HG03354 (cell line): ENCODE measurements around the gene B4GALT1.
A peak's percentile ranks its signal among the peaks of the same experiment; 100 is the strongest.

Source experiments
- ATAC-seq: cut with Tn5 transposase; IDR thresholded peaks from one replicate; pipeline ENCODE4 v1.9.1; 2021; ENCODE audit warnings: mild to moderate bottlenecking; ENCODE audit not compliant: unreplicated experiment, poor library complexity, severe bottlenecking

B4GALT1 gene

DNA sequence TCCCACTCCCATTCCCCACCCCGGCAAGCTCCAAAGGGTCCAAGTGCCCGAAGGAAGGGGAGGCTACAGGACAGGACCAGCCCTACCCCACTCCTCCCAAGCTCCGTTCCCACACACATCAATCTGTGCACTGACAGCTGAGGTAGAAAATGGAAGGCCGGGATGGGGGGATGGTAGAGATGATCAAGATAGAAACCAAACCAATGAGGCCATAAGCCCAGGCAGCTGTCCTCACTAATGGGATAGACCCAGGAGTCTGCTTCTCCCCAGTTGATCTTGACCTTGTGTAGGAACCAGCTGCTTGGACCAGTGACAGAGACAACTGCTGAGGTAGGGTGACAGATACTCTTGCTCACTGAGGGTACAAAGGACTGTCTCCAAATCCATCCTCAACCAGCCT is 38.6 kb downstream of the B4GALT1 start:
- no peak for ATAC-seq

DNA sequence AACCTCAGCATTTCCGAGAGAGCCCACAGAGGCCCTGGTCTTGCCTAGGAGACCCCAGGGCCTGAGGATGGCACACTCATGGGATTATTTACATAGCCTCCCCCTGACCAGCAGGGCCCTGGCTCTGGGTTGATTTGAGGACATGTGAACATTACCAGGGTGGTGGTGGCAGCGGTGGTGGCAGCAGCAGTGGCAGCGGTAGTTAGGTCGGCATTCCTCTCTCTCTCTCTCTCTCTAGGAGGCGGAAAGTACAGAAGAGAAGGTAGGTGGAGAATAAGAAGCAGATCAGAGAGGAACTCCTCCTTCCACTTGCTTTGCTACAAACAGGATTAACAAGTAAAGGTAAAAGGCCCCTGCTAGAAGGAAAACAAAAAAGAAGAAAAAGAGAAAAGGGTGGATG is 39.3 kb downstream of the B4GALT1 start:
- no peak for ATAC-seq

DNA sequence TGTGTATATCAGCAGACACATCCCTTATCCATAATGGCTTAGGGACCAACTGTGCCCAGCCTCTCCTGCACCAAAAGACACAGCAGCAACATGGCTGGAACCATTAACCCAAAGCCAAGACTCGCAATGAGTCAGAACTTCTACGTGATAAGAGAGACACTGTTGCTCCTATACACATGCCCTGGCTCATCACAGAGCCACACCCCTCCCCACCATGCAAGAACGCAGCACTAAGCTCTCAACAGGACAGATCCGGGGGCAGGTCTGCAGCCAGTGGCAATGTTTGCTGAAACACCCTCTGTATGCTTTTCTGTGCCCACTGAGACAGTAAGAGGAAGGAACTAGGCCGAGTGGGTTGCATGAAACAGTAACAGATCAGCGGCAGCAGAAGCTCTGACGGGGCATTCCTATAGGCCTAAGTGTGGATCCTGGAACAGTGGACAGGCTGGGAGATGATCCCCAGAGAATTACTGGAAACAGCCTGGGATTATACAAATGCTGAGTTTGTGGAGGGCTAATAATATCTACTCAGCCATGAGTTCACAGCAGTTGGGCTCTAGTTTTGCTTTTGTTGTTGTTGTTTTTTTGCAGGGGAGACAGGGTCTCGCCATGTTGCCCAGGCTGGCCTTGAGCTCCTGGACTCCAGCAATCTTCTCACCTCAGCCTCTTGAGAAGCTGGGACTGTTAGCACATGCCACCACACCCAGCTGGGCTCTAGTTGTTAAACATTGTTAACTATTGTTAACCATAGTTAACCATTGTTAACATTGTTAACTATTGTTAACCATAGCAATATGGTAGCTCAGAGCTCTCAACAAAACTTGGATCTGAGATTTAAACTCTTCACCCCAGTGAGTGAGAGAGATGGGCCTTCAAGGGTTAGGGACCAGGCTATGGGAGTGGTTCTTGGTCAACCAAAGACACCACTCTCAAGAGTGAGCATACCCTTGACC is 41.0 kb downstream of the B4GALT1 start:
- peak; percentile 74 for ATAC-seq

DNA sequence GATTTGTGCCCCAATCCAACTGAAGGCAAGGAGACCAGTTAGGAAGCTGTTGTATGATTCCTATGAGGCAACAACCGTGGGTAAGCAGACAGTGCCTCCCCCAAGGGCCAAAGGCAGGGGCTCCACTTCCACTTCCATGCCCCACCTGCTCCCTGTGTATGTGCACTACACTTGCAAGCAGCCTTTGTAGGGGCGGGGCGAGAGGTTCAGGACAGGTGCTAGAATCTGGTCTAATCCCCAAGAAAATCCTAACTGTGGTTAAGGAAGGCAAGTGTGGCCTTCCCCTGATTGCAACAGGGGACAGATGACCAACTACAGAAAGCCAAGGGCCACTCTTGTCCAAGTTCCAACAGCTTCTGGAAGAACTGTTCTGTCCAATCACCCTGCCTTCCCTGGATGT is 41.7 kb downstream of the B4GALT1 start:
- ATAC-seq: no peak

DNA sequence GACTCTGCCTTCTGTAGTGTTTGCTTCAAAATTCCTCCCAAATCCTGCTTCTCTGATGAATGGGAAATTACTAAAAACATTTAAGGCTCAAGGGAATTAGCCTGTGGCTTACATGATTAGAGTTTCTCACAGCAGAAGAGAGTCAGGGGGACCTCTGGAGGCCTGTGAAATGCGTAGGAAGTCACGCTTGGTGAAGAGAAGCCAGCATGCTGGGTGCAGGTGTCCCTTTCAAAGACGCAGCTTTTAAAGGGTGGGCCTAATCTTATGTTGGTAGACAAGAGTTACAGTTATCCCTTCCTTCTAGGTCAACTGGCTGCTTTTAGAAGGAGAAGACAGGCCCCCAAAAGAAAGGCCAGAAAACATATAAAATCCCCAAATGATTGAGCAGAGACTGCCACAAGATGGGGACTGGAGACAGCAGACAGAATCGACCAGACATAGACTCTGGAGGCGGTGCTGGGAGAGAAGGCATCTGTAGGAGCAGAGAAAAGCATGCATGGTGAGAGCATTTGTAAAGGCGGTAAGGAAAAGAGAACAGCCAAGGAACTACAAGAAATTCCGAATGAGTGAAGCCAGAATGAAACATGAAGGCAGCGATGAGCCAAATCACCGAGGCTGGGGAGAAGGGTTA is 42.3 kb downstream of the B4GALT1 start:
- peak; percentile 54 for ATAC-seq

DNA sequence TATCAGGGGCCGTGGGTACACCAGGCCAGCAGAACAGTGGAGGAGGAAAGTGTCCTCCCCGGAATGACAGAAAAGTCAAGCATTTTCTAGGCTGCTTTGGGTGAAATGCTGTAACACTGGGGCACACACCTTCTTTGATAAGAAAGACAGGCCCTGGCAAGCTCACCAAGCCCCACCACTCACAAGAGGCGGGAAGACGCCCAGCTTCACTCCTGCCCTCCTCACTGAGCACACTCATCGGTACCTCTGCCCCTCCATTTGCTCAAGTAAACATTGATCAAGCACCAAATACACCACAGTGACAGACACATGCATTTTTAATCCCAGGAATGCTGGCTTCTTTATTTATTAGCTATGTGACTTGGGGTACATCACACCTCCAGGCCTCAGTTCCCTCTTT is 43.1 kb downstream of the B4GALT1 start:
- ATAC-seq: no peak

DNA sequence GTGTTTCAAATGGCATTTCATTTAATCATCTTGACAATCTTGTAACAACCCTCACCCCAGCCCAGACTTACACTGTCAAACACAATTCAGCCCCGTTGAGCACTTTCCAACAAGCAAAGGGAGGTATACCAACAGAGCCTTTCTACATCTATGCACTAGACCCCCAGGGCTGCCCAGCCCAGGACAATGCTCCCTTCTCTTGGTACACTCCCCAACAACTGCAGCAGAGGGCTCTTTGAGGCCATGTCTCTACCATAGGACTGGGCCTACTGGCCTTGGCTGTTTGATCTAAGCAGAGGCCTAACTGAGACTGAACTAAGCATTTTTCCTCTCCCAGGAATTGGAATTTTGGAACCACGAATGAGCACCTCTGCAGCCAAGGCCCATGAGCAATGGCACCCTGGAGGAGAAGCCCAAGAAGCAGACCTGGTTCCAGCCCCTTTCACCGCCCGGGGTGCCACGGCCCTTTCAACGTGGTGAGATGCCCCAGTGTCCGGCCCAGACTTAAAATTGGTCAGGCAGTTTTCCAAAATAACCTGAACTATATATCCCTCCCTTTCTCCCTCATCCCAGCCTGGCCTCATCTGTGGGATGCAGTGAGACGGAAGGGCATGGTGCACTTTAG is 43.6 kb downstream of the B4GALT1 start:
- ATAC-seq: no peak

DNA sequence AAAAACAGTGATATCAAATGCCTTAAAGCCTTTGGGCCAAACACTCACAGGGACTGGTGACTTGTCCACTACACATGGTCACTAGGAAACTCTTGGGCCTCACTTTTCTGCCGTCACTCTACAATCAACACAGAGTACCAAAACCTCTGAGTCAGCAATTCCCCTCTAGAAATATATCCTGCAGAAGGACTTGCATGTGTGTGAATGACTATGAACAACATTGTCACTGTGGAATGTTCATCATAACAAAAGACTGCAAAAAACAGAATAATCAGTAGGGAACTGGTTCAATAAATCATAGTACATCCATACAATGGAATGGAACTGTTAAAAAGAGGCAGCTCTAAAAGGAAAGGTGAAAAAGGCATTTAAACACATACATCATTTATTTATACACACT is 46.5 kb downstream of the B4GALT1 start:
- ATAC-seq: no peak

DNA sequence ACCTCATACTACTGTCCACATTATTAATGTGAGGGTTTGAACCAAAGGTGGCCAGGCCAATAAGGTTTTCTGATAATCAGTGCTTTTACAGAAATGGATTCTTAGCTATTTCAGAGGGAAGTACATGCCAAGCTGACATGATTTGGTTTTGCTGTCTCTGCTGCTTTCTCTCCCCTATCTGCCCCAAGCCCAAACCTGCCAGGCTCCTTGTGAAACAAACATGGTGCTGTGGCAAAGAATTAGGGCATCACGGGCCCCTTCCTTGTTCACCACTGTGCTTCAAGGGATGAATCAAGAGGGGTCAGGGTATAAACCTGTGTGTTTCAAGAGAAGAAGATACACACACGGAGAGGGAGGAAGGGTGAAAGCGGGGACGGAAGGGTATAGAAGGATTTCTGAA is 49.3 kb downstream of the B4GALT1 start:
- ATAC-seq: no peak

DNA sequence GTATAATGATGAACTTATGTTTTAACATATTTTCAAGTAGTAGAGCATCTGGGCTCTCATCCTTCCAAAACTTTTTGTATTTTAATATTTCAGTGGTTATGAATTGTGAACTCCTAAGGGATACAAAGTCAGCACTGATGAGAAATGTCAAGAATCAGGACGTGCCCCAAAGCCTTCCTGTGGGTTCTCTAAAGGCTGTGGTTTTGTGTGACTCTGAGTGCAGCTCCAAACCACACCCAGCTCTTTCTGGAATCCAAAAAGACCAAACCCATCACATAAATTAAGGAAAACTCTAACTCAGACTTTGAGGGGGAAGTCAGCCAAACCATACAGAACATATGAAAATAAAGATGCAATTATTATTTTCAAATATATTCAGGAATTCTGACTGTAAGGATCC is 49.8 kb downstream of the B4GALT1 start:
- no peak for ATAC-seq

DNA sequence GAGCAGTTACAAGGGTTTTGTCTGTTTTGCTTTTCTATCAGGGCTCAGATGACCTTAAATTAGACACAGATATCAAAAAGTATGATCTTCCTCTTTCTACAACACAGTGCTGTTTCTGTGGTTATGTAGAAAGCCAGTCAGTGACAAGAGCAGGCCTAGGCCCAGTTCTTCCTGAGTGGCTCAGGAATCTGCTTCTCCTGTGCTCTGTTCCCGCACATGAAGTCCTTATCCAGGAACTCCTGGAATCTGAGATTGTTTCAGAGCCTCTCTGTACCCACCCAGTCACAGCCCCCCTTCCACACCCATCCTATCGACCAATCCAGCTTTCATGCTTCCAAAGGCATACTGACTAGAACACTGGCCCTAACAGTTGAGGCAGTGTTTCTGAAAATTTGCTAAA is 50.3 kb downstream of the B4GALT1 start:
- peak; percentile 62 for ATAC-seq

DNA sequence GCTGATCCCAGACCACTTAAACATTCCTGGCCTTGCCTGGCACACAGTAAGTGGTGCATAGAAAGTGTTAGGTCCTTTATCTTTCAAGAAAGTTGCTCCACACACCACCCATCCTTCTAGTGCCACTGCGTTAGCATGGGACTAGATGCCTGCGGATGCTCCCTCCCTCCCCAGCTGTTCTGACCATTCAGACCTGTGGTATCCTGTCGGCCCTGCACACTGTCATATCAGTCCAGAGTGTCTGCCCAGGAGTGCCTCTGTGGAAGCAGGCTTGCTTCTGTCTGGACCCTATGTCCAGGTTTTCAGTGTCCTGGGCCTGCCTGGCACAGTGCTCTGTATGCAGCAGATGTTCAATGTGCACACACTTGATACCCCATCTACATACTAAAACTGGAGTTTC is 52.4 kb downstream of the B4GALT1 start:
- ATAC-seq: no peak

DNA sequence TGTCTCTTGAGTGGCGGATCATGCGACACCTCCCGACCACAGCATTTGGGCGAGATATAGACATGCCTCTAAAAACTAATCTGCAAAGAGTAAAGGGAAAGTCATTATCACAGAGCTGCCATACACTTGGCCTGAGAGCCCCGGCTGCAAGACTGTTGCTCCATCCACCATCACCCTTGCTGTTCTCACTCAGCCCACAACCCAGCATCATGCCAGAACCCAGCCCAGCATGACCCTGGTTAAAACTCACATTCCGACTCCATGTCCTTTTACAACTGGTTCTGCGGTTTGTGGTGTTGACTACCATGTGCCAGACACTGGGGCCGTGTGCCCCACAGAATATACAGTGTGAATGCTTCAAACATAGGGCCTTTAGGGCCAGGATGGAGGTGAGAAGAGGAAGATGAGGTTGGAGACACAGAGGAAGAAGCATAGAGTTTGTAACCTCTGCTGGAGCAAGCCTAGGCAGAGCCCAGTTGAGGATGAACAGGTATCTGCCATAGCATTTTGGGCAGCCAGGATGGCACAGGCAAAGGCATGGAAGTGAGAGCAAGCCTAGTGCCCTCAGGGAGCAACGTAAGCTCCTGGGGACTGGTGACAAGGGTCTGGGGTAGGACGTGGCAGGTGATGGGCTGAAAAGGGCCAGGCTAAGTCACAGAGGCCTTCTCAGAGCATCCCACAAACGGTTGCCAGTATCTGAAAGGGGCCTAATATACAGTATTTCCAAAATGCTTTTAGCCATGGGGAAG is 53.2 kb downstream of the B4GALT1 start:
- ATAC-seq: no peak

DNA sequence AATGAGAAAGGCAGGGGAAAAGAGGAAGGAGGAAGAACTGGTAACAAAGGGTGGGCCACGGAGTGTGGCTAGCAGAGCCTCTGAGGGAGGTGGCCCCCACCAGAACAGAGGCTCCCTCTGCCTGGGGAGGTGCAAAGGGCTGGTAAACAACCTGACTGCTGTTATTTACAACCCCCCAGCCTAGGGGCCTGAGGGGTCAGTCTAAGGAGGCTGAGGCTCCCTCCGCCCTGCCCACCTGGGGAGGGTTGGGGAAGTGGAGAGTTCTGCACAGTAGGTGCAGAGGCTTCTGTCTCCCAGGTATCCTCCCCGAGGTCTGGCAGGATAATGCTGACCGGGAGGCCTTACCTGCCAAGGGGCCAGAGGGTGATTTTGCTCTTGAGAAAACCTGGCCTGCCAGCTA is 55.0 kb downstream of the B4GALT1 start:
- no peak for ATAC-seq

DNA sequence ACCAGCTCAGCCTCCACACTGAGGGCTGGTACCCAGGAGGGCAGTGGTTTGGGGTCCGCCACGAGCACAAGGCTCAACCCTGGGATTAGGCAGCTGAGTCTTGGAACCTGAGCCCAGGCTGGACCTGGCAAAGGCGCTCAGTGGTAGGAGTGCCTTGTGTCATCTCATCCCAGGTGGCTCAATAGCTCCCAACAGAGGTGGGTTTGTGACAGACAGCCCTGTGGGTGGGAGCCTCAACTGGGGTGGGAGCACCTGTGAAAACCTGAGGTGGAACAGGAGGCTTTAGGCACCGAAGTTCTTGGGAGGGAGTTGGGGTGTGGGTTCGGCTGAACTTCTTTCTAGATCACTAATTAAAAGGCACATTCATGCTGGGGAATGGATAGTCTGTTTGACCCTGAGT is 55.5 kb downstream of the B4GALT1 start:
- ATAC-seq: no peak

DNA sequence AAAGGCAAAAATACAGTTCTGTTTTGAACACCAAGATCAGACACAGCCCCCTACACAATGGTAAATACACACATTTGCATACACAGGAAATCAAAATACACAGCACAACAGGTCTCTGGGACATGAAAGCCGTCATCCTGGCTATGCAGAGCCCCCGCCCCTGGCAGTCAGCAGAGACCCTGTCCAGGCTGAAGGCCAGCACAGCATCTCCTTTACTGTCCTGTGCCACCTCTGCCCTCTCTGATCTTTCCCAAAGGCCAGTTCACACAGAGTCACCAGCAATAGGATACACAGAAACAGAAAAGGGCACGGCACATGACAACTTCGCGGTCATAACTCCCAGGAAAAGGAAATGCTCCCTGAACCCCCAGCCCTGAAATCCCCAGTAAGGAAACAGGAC is 56.5 kb downstream of the B4GALT1 start:
- ATAC-seq: no peak

DNA sequence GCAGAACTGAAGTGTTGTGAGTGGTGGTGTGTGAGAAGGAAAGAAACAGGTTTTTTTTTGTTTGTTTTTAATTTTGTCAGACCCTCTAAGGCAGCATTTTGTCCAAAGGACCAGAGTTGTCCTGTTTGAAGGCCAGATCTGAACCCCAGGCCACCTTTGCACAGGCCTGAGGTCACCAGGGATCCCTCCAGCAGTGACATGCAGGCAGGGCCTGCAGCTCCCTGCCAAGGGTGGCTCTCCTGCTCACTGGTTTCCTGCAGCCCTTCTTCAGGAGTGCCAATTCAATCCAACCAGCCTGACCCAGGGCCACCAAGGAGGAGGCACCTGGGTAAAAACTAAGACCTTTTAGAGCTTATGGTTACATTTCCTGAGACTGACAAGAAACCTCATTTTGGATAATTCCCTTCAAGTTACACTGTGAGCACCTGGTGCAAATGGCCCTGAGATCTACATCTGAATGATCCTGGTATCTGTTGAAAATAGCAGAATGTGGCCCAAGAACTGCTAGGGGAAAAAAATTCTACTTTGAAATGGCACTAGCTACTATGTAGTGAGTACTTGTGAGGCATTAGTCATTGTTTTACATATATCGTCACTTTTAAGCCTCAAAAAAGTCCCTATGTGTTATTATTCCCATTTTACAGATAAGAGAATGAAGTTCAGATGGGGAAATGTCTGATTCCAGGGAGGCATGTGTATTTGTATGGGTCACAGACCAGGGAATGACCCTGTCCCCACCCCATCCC is 57.1 kb downstream of the B4GALT1 start:
- no peak for ATAC-seq

DNA sequence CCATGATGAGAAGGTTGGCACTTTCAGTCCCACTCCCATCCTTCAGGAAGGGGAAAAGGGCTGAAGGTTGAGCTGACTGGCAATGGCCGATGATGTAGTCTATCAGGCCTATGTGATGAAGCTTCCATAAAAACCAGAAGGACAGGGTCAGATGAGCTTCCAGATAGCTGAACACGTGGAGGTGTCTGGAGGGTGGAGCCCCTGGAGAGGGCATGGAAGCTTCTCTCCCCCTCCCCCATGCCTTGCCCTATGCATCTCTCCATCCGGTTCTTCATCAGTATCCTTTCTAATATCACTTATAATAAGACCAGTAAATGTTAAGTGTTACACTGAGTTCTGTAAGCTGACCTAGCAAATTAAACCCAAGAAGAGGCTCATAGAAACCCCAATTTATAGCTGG is 58.0 kb downstream of the B4GALT1 start:
- no peak for ATAC-seq

DNA sequence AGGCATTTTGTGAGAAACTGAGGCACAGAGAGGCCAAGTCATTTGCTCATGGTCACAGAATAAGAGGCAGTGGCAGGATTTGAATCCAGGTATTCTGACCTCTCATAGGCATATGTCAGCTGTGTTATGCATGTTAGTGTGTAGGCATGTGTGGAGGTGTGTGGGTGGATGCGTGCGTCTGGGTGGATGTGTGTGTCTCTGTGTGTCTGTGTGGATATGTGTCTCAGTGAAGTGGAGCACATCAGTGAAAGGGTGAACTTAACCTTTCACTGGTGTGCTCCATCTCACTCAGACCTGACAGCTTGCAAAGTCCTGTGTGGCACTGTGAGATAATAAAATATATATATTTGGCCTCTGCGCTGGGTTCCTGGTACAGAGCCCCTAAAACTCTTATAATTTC is 58.7 kb downstream of the B4GALT1 start:
- no peak for ATAC-seq

DNA sequence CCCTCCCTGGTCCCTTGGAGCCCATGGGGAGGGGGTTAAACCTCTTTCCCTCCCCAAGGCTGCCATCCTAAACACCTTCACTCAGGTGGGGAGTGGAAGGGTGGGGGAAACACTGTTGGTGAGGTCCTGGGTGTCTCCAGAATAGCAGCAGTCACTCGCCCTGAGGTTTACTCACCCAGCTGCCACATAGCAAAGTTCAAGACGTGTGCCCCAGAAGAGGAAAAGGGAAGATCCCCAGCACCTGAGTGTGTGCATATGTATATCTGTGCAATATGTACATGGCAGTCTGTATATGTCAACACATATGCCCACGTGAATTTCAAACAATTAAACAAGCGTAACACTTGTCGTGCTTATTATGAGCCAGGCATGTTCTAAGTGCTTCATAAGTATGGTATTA is 59.4 kb downstream of the B4GALT1 start:
- no peak for ATAC-seq
